CD4-positive, alpha-beta T cell (primary cell): ENCODE data around the gene BTLA. TPM values are rescaled to one million over a fixed set of nuclear protein-coding genes. Genes with fewer than 3 reads are reported as not detected.
A peak's percentile ranks its signal among the peaks of the same experiment; 100 is the strongest.

Experiments
- ATAC-seq: fragments of 200-7000 bp; cut with Tn5 transposase; one replicate; pipeline ENCODE4 v1.10.0; 2022; ENCODE audit warnings: mild to moderate bottlenecking; ENCODE audit not compliant: poor library complexity
- CTCF ChIA-PET: fragments of 350-600 bp; sonication (Branson Sonifier 250); formaldehyde crosslinking; loops from one replicate; lab custom pipeline; 2021; ENCODE audit warnings: antibody characterized with exemption, inconsistent platforms; lab: Charles Lee
- POLR2A ChIA-PET: fragments of 350-600 bp; sonication (Branson Sonifier 250); formaldehyde crosslinking; loops from one replicate; lab custom pipeline; 2021; ENCODE audit warnings: antibody characterized with exemption, inconsistent platforms; lab: Charles Lee
- DNase-seq, 14 experiments: peaks; one replicate each; pipeline ENCODE4 v3.0.0-alpha.2; 2013 to 2020; ENCODE audit warnings: mixed read lengths in 2 of 14
- H3K27ac ChIP-seq, 2 donors: one replicate each; pipeline versions ENCODE4 v1.5.1 to v1.7.0; 2013; ENCODE audit warnings: low read length in 2 of 2, low read depth in 1 of 2, mild to moderate bottlenecking in 1 of 2
- H3K27me3 ChIP-seq, 2 experiments: 1 replicate in 1 of 2; 2 replicates in 1 of 2; pipeline versions ENCODE4 v1.6.1 to v1.7.0; 2013; ENCODE audit warnings: low read length in 2 of 2, control low read depth in 1 of 2, mild to moderate bottlenecking in 1 of 2, moderate library complexity in 1 of 2; ENCODE audit not compliant: insufficient read depth in 2 of 2, control insufficient read depth in 1 of 2
- H3K36me3 ChIP-seq: one replicate; pipeline ENCODE4 v1.6.1; 2013; ENCODE audit warnings: low read length, control low read depth; ENCODE audit not compliant: insufficient read depth
- H3K4me1 ChIP-seq: one replicate; pipeline ENCODE4 v1.6.1; 2013; ENCODE audit warnings: low read length, control low read depth; ENCODE audit not compliant: insufficient read depth
- H3K4me3 ChIP-seq: one replicate; pipeline ENCODE4 v1.5.1; 2013; ENCODE audit warnings: mild to moderate bottlenecking, low read length, moderate library complexity
- H3K9me3 ChIP-seq, 2 experiments: 1 replicate in 1 of 2; 2 replicates in 1 of 2; pipeline versions ENCODE4 v1.6.1 to v1.7.0; 2013; ENCODE audit warnings: low read length in 2 of 2, mild to moderate bottlenecking in 2 of 2, control low read depth in 1 of 2, moderate library complexity in 1 of 2; ENCODE audit not compliant: control insufficient read depth in 1 of 2, insufficient read depth in 1 of 2
- H3K27ac Mint-ChIP-seq: one replicate; pipeline ENCODE4 v1.8.0; 2020; ENCODE audit warnings: mixed read lengths
- H3K27me3 Mint-ChIP-seq: one replicate; pipeline ENCODE4 v1.8.0; 2021; ENCODE audit warnings: mixed read lengths
- H3K36me3 Mint-ChIP-seq: one replicate; pipeline ENCODE4 v1.8.0; 2021; ENCODE audit warnings: low read depth, mixed read lengths
- H3K4me1 Mint-ChIP-seq: one replicate; pipeline ENCODE4 v1.8.0; 2021; ENCODE audit warnings: low read depth, mixed read lengths
- H3K4me3 Mint-ChIP-seq: one replicate; pipeline ENCODE4 v1.8.0; 2020; ENCODE audit warnings: mild to moderate bottlenecking, mixed read lengths
- H3K9me3 Mint-ChIP-seq: one replicate; pipeline ENCODE4 v1.8.0; 2020; ENCODE audit warnings: mixed read lengths
- intact Hi-C, 2 experiments: fragments of 100-400 bp; cut with DNase I in 1 of 2; cut with micrococcal nuclease in 1 of 2; formaldehyde crosslinking; loops; one replicate each; pipeline versions ENCODE4 v1.15.1 to v1.9.0; 2023 to 2025; cut with DNase I, micrococcal nuclease
- polyA plus RNA-seq, 2 donors: library from polyadenylated mRNA; unstranded; fragments of 120-200 nt; gene quantifications; one replicate each; pipeline ENCODE4 v1.2.1, GENCODE V29; 2013
- total RNA-seq, 174 experiments: library from RNA in 2 of 174; stranded (reverse) in 2 of 174; gene quantifications; one replicate each; pipeline ENCODE4 v1.2.3 and lab custom pipeline; 2021 to 2026
- TF ChIP-seq, protein P1 (sequence below): fragments of 200-600 bp; IDR thresholded peaks from one replicate; pipeline ENCODE4 v1.8.0; 2022; ENCODE audit warnings: antibody characterized with exemption, mild to moderate bottlenecking

Gene BTLA, protein sequence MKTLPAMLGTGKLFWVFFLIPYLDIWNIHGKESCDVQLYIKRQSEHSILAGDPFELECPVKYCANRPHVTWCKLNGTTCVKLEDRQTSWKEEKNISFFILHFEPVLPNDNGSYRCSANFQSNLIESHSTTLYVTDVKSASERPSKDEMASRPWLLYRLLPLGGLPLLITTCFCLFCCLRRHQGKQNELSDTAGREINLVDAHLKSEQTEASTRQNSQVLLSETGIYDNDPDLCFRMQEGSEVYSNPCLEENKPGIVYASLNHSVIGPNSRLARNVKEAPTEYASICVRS
- total RNA-seq: 1 to 10 TPM; 8.5 to 9.6 TPM
- polyA plus RNA-seq (2013, experiment 1 of 2): 20.5 TPM
- 20.0 TPM for polyA plus RNA-seq (2013, experiment 2 of 2)
- 11.0 to 196 (median 29.7) reads per million in 172 experiments for total RNA-seq (lab: John Stamatoyannopoulos, UW)

GRCh38 chr3:112498914-112499711 lies at the start of gene BTLA:
BTLA (minus strand) TSS chr3:112499472; CDS start chr3:112499358, 114 bp downstream.
- ChIA-PET POLR2A (interaction anchor here (0.5 to 5.4 kb wide), 16 partner anchors 9 to 427 kb away, joined by 3 to 56 read pairs (median 5); partner anchors contain the start of genes ATG3, CD200 and SLC35A5), CTCF (interaction anchor here (0.6 to 1.8 kb wide), 4 partner anchors 9 to 706 kb away, joined by 3 to 5 read pairs (median 4); no protein-coding TSS in a partner anchor)
- peak in 6 of 14 experiments; percentile 7 to 69 (median 59) for DNase-seq
- Histone ChIP-seq H3K27me3 (no peaks in the 10 kb centered on the region), H3K9me3 (no peaks in the 10 kb centered on the region), H3K36me3 (no peaks in the 10 kb centered on the region), H3K4me3 (peak within 1 kb of the TSS; percentile 66), H3K27ac (peak within 1 kb of the TSS; percentile 57 to 60), H3K4me1 (peaks cover 10% of the 10 kb centered on the region)
- Mint-ChIP-seq H3K9me3 (no peaks in the 10 kb centered on the region), H3K27ac (peak within 1 kb of the TSS; percentile 90), H3K27me3 (no peaks in the 10 kb centered on the region), H3K4me1 (peaks cover 69% of the 10 kb centered on the region), H3K4me3 (peak within 1 kb of the TSS; percentile 90), H3K36me3 (peaks cover 38% of the 10 kb centered on the region)
- TF ChIP-seq, protein P1, sequence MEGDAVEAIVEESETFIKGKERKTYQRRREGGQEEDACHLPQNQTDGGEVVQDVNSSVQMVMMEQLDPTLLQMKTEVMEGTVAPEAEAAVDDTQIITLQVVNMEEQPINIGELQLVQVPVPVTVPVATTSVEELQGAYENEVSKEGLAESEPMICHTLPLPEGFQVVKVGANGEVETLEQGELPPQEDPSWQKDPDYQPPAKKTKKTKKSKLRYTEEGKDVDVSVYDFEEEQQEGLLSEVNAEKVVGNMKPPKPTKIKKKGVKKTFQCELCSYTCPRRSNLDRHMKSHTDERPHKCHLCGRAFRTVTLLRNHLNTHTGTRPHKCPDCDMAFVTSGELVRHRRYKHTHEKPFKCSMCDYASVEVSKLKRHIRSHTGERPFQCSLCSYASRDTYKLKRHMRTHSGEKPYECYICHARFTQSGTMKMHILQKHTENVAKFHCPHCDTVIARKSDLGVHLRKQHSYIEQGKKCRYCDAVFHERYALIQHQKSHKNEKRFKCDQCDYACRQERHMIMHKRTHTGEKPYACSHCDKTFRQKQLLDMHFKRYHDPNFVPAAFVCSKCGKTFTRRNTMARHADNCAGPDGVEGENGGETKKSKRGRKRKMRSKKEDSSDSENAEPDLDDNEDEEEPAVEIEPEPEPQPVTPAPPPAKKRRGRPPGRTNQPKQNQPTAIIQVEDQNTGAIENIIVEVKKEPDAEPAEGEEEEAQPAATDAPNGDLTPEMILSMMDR: no peak
- ATAC-seq: peak; percentile 71
- intact Hi-C loops: loop anchor here in 1 of 2 experiments (2.0 to 5.0 kb wide), 2 partner anchors 20 to 37 kb away; no protein-coding TSS in a partner anchor

GRCh38 chr3:112546216-112546759 lies 47.0 kb upstream of the BTLA start:
- H3K36me3 Mint-ChIP-seq: peaks cover 77% of the 10 kb centered on the region
- Histone ChIP-seq H3K27ac (no peak overlapping the region), H3K9me3 (no peaks in the 10 kb centered on the region), H3K4me3 (no peak overlapping the region), H3K36me3 (peaks cover 55% of the 10 kb centered on the region), H3K27me3 (no peaks in the 10 kb centered on the region), H3K4me1 (no peaks in the 10 kb centered on the region)
- TF ChIP-seq, protein P1: no peak
- ChIA-PET POLR2A (interaction anchor here (2.3 kb wide), 1 partner anchor 16 kb away, joined by 9 read pairs; the partner anchor contains the start of genes ATG3 and SLC35A5), CTCF (no interaction called here)
- H3K9me3 Mint-ChIP-seq: no peaks in the 10 kb centered on the region
- DNase-seq: no peak
- H3K4me1 Mint-ChIP-seq: peaks cover 22% of the 10 kb centered on the region
- ATAC-seq: no peak
- H3K4me3 Mint-ChIP-seq: no peak overlapping the region
- intact Hi-C loops: no loop called here
- no peak overlapping the region for H3K27ac Mint-ChIP-seq
- H3K27me3 Mint-ChIP-seq: no peaks in the 10 kb centered on the region
